WTC11 (cell line): ENCODE results near the gene TRPM7. TPM values are rescaled to one million over a fixed set of nuclear protein-coding genes. Genes with fewer than 3 reads are reported as not detected.
"Not testable (repeated sequence)": the region's sequence is repeated elsewhere in the genome, so short reads cannot be mapped to it uniquely, and the experiment has no call there.

Experiments used
- ATAC-seq: fragments of 200-7000 bp; cut with Tn5 transposase; 2 replicates; pipeline ENCODE4 v1.10.0; 2021; ENCODE audit warnings: mild to moderate bottlenecking, moderate library complexity
- CTCF ChIA-PET: fragments of 300-600 bp; sonication (Branson Sonifier 250); formaldehyde crosslinking; loops from one replicate; lab custom pipeline; 2021; ENCODE audit warnings: antibody characterized with exemption; lab: Charles Lee
- POLR2A ChIA-PET: fragments of 350-600 bp; sonication (Branson Sonifier 250); formaldehyde crosslinking; loops from one replicate; lab custom pipeline; 2021; ENCODE audit warnings: antibody characterized with exemption; lab: Charles Lee
- DNase-seq: peaks from one replicate; pipeline ENCODE4 v3.0.0; 2021; ENCODE audit warnings: low spot score
- H3K27ac Mint-ChIP-seq: 2 replicates; pipeline ENCODE4 v1.8.0; 2021; ENCODE audit warnings: mixed read lengths
- H3K27me3 Mint-ChIP-seq: 2 replicates; pipeline ENCODE4 v1.8.0; 2021; ENCODE audit warnings: low read depth, mild to moderate bottlenecking, moderate library complexity, mixed read lengths
- H3K36me3 Mint-ChIP-seq: 2 replicates; pipeline ENCODE4 v1.8.0; 2021; ENCODE audit warnings: mixed read lengths
- H3K4me1 Mint-ChIP-seq: 2 replicates; pipeline ENCODE4 v1.8.0; 2022; ENCODE audit warnings: mixed read lengths
- H3K4me3 Mint-ChIP-seq: 2 replicates; pipeline ENCODE4 v1.8.0; 2021; ENCODE audit warnings: mild to moderate bottlenecking, moderate library complexity, mixed read lengths
- H3K9me3 Mint-ChIP-seq: 2 replicates; pipeline ENCODE4 v1.8.0; 2021; ENCODE audit warnings: mixed read lengths
- EMX1 ChIP-seq: fragments of 250-450 bp; sonication (Bioruptor Pico); IDR thresholded peaks from 2 replicates; pipeline ENCODE4 v1.8.0; 2021; ENCODE audit warnings: mild to moderate bottlenecking
- ETV6 ChIP-seq: sonication (generic); formaldehyde crosslinking; IDR thresholded peaks from 2 replicates; pipeline ENCODE4 v1.8.1; 2022; ENCODE audit warnings: mild to moderate bottlenecking, missing genetic modification reagents
- FOXJ3 ChIP-seq: sonication (generic); formaldehyde crosslinking; IDR thresholded peaks from 2 replicates; pipeline ENCODE4 v1.9.0; 2021; ENCODE audit warnings: missing genetic modification reagents, mild to moderate bottlenecking, borderline replicate concordance
- FOXP1 ChIP-seq: sonication (generic); formaldehyde crosslinking; IDR thresholded peaks from 2 replicates; pipeline ENCODE4 v1.8.0; 2022; ENCODE audit warnings: missing genetic modification reagents, mild to moderate bottlenecking, moderate library complexity, borderline replicate concordance
- JUN ChIP-seq: sonication (generic); formaldehyde crosslinking; IDR thresholded peaks from 2 replicates; pipeline ENCODE4 v1.8.0; 2023; ENCODE audit warnings: mild to moderate bottlenecking, missing genetic modification reagents
- KAT7 ChIP-seq: sonication (generic); formaldehyde crosslinking; IDR thresholded peaks from 2 replicates; pipeline ENCODE4 v1.8.1; 2023; ENCODE audit warnings: missing genetic modification reagents, mild to moderate bottlenecking, borderline replicate concordance
- NFATC4 ChIP-seq: fragments of 250-450 bp; sonication (Bioruptor Pico); IDR thresholded peaks from 2 replicates; pipeline ENCODE4 v1.9.0; 2021; ENCODE audit warnings: mild to moderate bottlenecking
- NR2C2 ChIP-seq: sonication (generic); formaldehyde crosslinking; IDR thresholded peaks from 2 replicates; pipeline ENCODE4 v1.8.0; 2022; ENCODE audit warnings: mild to moderate bottlenecking, missing genetic modification reagents
- SMAD3 ChIP-seq: sonication (generic); formaldehyde crosslinking; IDR thresholded peaks from 2 replicates; pipeline ENCODE4 v1.8.0; 2022; ENCODE audit warnings: missing genetic modification reagents, mild to moderate bottlenecking, borderline replicate concordance
- SOX15 ChIP-seq: fragments of 250-450 bp; sonication (Bioruptor Pico); IDR thresholded peaks from 2 replicates; pipeline ENCODE4 v1.9.0; 2021; ENCODE audit warnings: mild to moderate bottlenecking
- SP1 ChIP-seq: sonication (generic); formaldehyde crosslinking; conservative IDR thresholded peaks from 2 replicates; pipeline ENCODE4 v1.8.1; 2022; ENCODE audit warnings: missing genetic modification reagents
- ZNF138 ChIP-seq: sonication (generic); formaldehyde crosslinking; conservative IDR thresholded peaks from 2 replicates; pipeline ENCODE4 v1.8.1; 2022; ENCODE audit warnings: mild to moderate bottlenecking, moderate library complexity, missing genetic modification reagents
- ZNF232 ChIP-seq: sonication (generic); formaldehyde crosslinking; IDR thresholded peaks from 2 replicates; pipeline ENCODE4 v1.8.0; 2022; ENCODE audit warnings: mild to moderate bottlenecking, missing genetic modification reagents
- ZNF423 ChIP-seq: fragments of 250-450 bp; sonication (Bioruptor Pico); IDR thresholded peaks from 2 replicates; pipeline ENCODE4 v2.1.2; 2022; ENCODE audit warnings: mild to moderate bottlenecking, moderate library complexity
- total RNA-seq: library from RNA; stranded (reverse); gene quantifications from 3 replicates; pipeline ENCODE4 v1.2.3, GENCODE V29; 2021
- TF ChIP-seq, protein P1 (sequence below): sonication (generic); formaldehyde crosslinking; IDR thresholded peaks from 2 replicates; pipeline ENCODE4 v1.8.0; 2022; ENCODE audit warnings: mild to moderate bottlenecking, missing genetic modification reagents
- TF ChIP-seq, protein P2 (sequence below): sonication (generic); formaldehyde crosslinking; IDR thresholded peaks from 2 replicates; pipeline ENCODE4 v1.8.1; 2023; ENCODE audit warnings: mild to moderate bottlenecking, missing genetic modification reagents, moderate library complexity
- TF ChIP-seq, protein P3 (sequence below): sonication (generic); formaldehyde crosslinking; IDR thresholded peaks from 2 replicates; pipeline ENCODE4 v1.8.1; 2023; ENCODE audit warnings: mild to moderate bottlenecking, moderate library complexity, missing genetic modification reagents
- TF ChIP-seq, protein P4 (sequence below): sonication (generic); formaldehyde crosslinking; IDR thresholded peaks from 2 replicates; pipeline ENCODE4 v1.8.0; 2023; ENCODE audit warnings: missing genetic modification reagents
- TF ChIP-seq, protein P5 (sequence below): fragments of 200-600 bp; IDR thresholded peaks from 2 replicates; pipeline ENCODE4 v1.8.0; 2022; ENCODE audit warnings: antibody characterized with exemption
- TF ChIP-seq, protein P6 (sequence below): fragments of 250-450 bp; sonication (Bioruptor Pico); IDR thresholded peaks from 2 replicates; pipeline ENCODE4 v1.9.0; 2021; ENCODE audit warnings: mild to moderate bottlenecking

Gene TRPM7
- total RNA-seq, 1 experiment from 2014 or later, result 24.0 TPM

DNA sequence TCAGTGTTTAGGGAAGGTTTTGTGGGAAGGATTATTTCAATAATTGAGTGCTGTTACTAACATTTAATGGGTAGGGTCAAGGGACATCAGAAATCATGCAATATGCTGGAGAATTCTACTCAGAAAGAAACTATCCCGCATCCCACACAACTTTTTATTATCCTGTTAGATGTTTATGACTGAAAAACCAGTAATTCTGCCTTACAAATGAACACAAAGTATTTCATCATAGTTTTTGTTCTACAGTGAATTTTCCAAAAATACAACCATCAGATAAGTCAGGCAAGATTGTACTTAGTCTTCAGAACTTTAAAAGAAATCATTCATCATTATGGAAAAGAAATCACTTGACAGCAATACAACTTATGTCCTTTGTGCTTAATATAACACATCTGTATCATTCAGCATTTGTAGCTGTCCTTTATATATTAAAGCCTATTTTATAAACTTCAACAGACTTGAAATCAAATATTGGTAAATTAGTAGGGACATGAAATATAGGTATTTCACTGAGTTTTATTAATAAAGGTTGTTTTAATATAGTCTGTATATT, 61.9 kb downstream of the TRPM7 start (continued):
- TF ChIP-seq KAT7 (CRISPR knock-in tag), result no peak
- no peak for TF ChIP-seq JUN (CRISPR knock-in tag)
- no peak for TF ChIP-seq ZNF423 (CRISPR knock-in tag)
- no peak for TF ChIP-seq FOXJ3
- no peak for TF ChIP-seq ETV6 (CRISPR knock-in tag)

DNA sequence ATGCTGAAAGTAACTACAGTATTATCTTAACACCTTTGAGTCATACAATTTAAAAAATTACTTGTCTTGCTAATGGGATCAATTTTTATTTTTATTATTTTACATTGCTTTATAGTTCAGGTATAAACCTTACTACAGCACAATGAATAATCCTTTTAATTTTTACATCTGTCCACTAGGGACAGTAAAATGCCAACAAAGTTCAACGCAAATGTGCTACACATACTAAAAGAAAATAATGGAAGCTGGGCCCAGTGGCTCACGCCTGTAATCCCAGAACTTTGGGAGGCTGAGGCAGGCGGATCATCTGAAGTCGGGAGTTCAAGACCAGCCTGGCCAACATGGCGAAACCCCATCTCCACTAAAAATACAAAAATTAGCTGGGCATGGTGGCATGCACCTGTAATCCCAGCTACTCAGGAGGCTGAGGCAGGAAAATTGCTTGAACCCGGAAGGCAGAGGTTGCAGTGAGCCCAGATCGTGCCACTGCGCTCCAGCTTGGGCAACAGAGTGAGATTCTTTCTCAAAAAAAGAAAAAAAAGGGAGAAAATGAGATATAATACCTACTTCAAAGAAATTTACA, 64.1 kb downstream of the TRPM7 start:
- CTCF ChIA-PET, result interaction anchor here (0.6 to 1.0 kb wide), 5 partner anchors 10 to 152 kb away, joined by 3 to 4 read pairs (median 4); partner anchors contain the start of gene SPPL2A
- H3K4me1 Mint-ChIP-seq, POLR2A ChIA-PET, ATAC-seq, H3K9me3 Mint-ChIP-seq, H3K4me3 Mint-ChIP-seq, DNase-seq, H3K27ac Mint-ChIP-seq, H3K27me3 Mint-ChIP-seq: not testable (repeated sequence)
- peaks cover 22% of the 10 kb centered on the region for H3K36me3 Mint-ChIP-seq

DNA sequence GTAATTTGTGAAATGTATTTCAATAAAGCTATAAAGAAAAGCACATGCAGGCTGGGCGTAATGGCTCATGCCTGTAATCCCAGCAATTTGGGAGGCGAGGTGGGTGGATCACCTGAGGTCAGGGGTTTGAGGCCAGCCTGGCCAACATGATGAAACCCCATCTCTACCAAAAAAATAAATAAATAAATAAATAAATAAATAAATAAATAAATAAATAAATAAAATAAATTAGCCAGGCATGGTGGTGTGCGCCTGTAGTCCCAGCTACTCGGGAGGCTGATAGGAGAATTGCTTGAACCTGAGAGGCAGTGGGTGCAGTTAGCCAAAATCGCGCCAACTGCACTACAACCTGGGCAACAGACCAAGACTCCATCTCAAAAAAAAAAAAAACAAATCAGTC, 69.6 kb downstream of the TRPM7 start:
- CTCF ChIA-PET, result interaction anchor here (1.4 kb wide), 1 partner anchor 259 kb away, joined by 3 read pairs; no protein-coding TSS in a partner anchor
- H3K9me3 Mint-ChIP-seq, DNase-seq, H3K27ac Mint-ChIP-seq, ATAC-seq, POLR2A ChIA-PET, H3K27me3 Mint-ChIP-seq, H3K4me3 Mint-ChIP-seq, H3K4me1 Mint-ChIP-seq: not testable (repeated sequence)
- H3K36me3 Mint-ChIP-seq, result peaks cover 28% of the 10 kb centered on the region

DNA sequence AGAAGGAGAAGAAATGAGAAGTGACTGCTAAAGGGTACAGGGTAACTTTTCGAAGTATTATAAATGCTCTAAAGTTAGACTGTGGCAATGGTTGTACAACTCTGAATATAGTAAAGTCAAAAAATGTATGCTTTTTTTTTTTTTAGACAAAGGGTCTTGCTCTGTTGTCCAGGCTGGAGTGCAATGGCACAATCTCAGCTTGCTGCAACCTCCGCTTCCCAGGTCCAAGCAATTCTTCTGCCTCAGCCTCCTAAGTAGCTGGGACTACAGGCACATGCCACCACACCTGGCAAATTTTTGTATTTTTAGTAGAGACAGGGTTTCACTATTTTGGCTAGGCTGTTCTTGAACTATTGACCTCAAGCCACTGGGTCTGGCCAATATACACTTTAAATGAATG, 70.0 kb downstream of the TRPM7 start:
- DNase-seq, ATAC-seq, H3K27me3 Mint-ChIP-seq, H3K4me3 Mint-ChIP-seq, POLR2A ChIA-PET, H3K27ac Mint-ChIP-seq, H3K4me1 Mint-ChIP-seq, H3K9me3 Mint-ChIP-seq: not testable (repeated sequence)
- CTCF ChIA-PET, result interaction anchor here (1.4 kb wide), 1 partner anchor 260 kb away, joined by 3 read pairs; no protein-coding TSS in a partner anchor
- peaks cover 29% of the 10 kb centered on the region for H3K36me3 Mint-ChIP-seq

DNA sequence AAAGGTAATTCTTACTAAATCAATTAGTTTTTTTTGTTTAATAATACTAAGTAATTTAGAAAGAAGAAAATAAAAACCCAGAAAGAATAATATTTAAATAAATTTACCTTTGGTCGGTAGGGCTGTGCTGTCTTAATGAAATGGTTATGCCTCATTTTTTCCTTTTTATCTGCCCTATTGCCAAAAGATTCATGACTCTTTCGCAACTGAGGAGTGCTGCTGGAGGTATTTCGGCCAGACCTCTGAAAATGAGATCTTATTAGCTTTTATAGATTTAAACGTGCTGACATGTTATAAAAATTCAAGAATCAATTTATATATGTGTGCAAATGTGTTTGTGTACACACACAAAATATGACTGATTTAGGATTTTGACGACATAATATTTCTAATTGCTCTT, 73.0 kb downstream of the TRPM7 start:
- Mint-ChIP-seq H3K27me3 (no peaks in the 10 kb centered on the region), H3K36me3 (peaks cover 33% of the 10 kb centered on the region), H3K27ac (no peak overlapping the region), H3K9me3 (no peaks in the 10 kb centered on the region), H3K4me1 (no peaks in the 10 kb centered on the region), H3K4me3 (no peak overlapping the region)
- ChIA-PET CTCF (no interaction called here), POLR2A (no interaction called here)
- DNase-seq (no peak), ATAC-seq (no peak)
- TF ChIP-seq FOXP1 (CRISPR knock-in tag) (no peak), SP1 (CRISPR knock-in tag) (no peak), EMX1 (CRISPR knock-in tag) (no peak), NR2C2 (no peak), ZNF232 (no peak), SMAD3 (CRISPR knock-in tag) (no peak), NFATC4 (CRISPR knock-in tag) (no peak), SOX15 (CRISPR knock-in tag) (no peak), ZNF138 (CRISPR knock-in tag) (no peak)
- TF ChIP-seq, protein P1, sequence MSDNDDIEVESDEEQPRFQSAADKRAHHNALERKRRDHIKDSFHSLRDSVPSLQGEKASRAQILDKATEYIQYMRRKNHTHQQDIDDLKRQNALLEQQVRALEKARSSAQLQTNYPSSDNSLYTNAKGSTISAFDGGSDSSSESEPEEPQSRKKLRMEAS (CRISPR knock-in tag), result no peak
- TF ChIP-seq, protein P2, sequence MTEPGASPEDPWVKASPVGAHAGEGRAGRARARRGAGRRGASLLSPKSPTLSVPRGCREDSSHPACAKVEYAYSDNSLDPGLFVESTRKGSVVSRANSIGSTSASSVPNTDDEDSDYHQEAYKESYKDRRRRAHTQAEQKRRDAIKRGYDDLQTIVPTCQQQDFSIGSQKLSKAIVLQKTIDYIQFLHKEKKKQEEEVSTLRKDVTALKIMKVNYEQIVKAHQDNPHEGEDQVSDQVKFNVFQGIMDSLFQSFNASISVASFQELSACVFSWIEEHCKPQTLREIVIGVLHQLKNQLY, result no peak
- TF ChIP-seq, protein P3, sequence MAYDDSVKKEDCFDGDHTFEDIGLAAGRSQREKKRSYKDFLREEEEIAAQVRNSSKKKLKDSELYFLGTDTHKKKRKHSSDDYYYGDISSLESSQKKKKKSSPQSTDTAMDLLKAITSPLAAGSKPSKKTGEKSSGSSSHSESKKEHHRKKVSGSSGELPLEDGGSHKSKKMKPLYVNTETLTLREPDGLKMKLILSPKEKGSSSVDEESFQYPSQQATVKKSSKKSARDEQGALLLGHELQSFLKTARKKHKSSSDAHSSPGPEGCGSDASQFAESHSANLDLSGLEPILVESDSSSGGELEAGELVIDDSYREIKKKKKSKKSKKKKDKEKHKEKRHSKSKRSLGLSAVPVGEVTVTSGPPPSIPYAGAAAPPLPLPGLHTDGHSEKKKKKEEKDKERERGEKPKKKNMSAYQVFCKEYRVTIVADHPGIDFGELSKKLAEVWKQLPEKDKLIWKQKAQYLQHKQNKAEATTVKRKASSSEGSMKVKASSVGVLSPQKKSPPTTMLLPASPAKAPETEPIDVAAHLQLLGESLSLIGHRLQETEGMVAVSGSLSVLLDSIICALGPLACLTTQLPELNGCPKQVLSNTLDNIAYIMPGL (CRISPR knock-in tag), result no peak
- TF ChIP-seq, protein P4, sequence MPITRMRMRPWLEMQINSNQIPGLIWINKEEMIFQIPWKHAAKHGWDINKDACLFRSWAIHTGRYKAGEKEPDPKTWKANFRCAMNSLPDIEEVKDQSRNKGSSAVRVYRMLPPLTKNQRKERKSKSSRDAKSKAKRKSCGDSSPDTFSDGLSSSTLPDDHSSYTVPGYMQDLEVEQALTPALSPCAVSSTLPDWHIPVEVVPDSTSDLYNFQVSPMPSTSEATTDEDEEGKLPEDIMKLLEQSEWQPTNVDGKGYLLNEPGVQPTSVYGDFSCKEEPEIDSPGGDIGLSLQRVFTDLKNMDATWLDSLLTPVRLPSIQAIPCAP (CRISPR knock-in tag), result no peak
- TF ChIP-seq, protein P5, sequence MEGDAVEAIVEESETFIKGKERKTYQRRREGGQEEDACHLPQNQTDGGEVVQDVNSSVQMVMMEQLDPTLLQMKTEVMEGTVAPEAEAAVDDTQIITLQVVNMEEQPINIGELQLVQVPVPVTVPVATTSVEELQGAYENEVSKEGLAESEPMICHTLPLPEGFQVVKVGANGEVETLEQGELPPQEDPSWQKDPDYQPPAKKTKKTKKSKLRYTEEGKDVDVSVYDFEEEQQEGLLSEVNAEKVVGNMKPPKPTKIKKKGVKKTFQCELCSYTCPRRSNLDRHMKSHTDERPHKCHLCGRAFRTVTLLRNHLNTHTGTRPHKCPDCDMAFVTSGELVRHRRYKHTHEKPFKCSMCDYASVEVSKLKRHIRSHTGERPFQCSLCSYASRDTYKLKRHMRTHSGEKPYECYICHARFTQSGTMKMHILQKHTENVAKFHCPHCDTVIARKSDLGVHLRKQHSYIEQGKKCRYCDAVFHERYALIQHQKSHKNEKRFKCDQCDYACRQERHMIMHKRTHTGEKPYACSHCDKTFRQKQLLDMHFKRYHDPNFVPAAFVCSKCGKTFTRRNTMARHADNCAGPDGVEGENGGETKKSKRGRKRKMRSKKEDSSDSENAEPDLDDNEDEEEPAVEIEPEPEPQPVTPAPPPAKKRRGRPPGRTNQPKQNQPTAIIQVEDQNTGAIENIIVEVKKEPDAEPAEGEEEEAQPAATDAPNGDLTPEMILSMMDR, result no peak
- TF ChIP-seq, protein P6, sequence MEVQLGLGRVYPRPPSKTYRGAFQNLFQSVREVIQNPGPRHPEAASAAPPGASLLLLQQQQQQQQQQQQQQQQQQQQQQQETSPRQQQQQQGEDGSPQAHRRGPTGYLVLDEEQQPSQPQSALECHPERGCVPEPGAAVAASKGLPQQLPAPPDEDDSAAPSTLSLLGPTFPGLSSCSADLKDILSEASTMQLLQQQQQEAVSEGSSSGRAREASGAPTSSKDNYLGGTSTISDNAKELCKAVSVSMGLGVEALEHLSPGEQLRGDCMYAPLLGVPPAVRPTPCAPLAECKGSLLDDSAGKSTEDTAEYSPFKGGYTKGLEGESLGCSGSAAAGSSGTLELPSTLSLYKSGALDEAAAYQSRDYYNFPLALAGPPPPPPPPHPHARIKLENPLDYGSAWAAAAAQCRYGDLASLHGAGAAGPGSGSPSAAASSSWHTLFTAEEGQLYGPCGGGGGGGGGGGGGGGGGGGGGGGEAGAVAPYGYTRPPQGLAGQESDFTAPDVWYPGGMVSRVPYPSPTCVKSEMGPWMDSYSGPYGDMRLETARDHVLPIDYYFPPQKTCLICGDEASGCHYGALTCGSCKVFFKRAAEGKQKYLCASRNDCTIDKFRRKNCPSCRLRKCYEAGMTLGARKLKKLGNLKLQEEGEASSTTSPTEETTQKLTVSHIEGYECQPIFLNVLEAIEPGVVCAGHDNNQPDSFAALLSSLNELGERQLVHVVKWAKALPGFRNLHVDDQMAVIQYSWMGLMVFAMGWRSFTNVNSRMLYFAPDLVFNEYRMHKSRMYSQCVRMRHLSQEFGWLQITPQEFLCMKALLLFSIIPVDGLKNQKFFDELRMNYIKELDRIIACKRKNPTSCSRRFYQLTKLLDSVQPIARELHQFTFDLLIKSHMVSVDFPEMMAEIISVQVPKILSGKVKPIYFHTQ (CRISPR knock-in tag), result no peak
